Suprapubic skin (tissue), 4 donors: Measurements from ENCODE around the gene KLHL28. TPM values are rescaled to one million over a fixed set of nuclear protein-coding genes. Genes with fewer than 3 reads are reported as not detected.

ENCODE experiments used
- DNase-seq, 2 donors: peaks; one replicate each; pipeline ENCODE4 v3.0.0-alpha.2; 2019; ENCODE audit warnings: low spot score in 2 of 2
- H3K27ac ChIP-seq: fragments of 200-600 bp; sonication (generic); one replicate; pipeline ENCODE4 v1.5.1; 2019
- H3K27me3 ChIP-seq: fragments of 200-600 bp; sonication (generic); one replicate; pipeline ENCODE4 v1.5.1; 2019
- H3K36me3 ChIP-seq: fragments of 200-600 bp; sonication (generic); one replicate; pipeline ENCODE4 v1.5.1; 2019
- H3K4me1 ChIP-seq: fragments of 200-600 bp; sonication (generic); one replicate; pipeline ENCODE4 v1.5.1; 2019
- H3K4me3 ChIP-seq: fragments of 200-600 bp; sonication (generic); one replicate; pipeline ENCODE4 v1.5.1; 2019; ENCODE audit warnings: mild to moderate bottlenecking
- H3K9me3 ChIP-seq: fragments of 200-600 bp; sonication (generic); one replicate; pipeline ENCODE4 v1.5.1; 2019
- EP300 ChIP-seq: sonication (generic); formaldehyde crosslinking; IDR thresholded peaks from one replicate; pipeline ENCODE4 v1.6.1; 2017; ENCODE audit warnings: antibody characterized with exemption
- POLR2A ChIP-seq, 2 donors: fragments of 450-650 bp; IDR thresholded peaks; one replicate each; pipeline ENCODE4 v1.6.1; 2017; ENCODE audit warnings: antibody characterized with exemption in 2 of 2, mild to moderate bottlenecking in 2 of 2, moderate library complexity in 2 of 2
- POLR2AphosphoS5 ChIP-seq, 3 donors: sonication (generic); formaldehyde crosslinking; IDR thresholded peaks; one replicate each; pipeline ENCODE4 v1.6.1; 2017; ENCODE audit warnings: antibody characterized with exemption in 3 of 3
- WGBS: methylation state at CpG from one replicate; pipeline ENCODE4 v1.1.5; 2018; 5-methylcytosine and 5-hydroxymethylcytosine counted together
- total RNA-seq, 4 donors: library from RNA; depleted of rRNA; stranded (reverse); fragments of >200 nt; gene quantifications; one replicate each; pipeline ENCODE4 v1.1.0, GENCODE V29; 2016
- TF ChIP-seq, protein P1 (sequence below), 2 donors: fragments of 200-600 bp in 1 of 2; fragments of 450-650 bp in 1 of 2; sonication (generic) in 1 of 2; IDR thresholded peaks; one replicate each; pipeline ENCODE4 v1.5.1; 2016 to 2019; ENCODE audit warnings: antibody characterized with exemption in 2 of 2, mild to moderate bottlenecking in 1 of 2, moderate library complexity in 1 of 2

Gene KLHL28
- total RNA-seq, 4 donors from 2014 or later, result 13.7 to 23.5 (median 16.2) TPM

DNA sequence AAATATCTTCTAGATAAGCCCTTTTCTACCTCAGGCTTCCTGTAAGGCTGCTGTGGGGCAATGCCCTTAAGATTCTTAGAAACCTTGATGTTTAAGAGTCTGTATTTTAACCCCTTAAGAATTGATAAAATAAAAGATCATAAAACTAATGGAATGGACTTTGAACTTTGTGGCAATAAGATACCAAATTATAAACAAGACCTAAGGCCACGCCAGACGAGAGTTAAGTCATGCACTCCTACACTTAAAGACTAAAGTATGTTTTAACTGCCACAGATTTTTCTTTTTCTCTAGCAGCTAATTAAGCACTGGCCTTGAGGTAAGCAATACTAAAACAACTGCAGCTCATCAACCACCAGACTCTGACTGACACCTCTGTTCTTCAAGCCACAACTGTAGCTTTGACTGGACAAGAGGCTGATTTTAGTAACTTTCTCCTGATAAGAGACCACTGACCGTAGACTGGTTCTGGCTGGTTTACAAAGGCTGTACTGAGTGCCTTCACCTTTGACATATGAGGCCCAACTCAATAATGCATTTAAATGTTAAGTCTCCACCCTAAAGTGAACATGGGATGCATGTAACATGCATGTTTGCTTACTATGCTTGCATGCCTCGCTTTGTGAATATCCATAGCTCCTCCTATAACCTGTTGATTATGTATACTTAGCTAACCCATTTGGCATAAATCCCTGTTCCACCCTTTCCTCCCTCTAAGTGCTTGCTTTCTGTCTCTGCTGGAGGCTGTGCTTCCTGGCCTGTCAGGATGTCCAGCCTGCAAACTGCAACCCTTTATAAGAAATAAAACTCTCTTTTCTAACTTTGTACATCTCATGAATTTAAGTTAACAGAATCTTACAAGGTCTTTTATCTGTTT is 71.9 kb downstream of the KLHL28 start:
- 84% methylated on average over 4 of the region's 4 CpGs for WGBS

DNA sequence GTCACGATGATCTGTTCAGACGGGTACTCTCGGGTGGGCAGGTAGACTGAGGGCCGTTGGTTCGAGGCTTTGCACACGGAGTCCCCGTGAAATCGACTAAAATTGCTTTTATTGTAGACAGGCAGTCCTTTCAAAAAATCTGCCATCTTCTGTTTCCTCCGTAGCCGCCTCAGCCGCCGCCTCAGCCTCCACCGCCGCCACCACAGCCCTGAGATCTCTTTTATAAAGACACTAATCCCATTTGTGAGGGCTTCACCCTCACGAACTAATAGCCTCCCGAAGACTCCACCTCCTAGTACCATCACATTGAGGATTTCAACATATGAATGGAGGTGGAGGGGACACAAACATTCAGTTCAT is 74.2 kb downstream of the KLHL28 start:
- Histone ChIP-seq H3K9me3 (no peaks in the 10 kb centered on the region), H3K36me3 (no peaks in the 10 kb centered on the region), H3K27me3 (no peaks in the 10 kb centered on the region), H3K27ac (no peak overlapping the region), H3K4me1 (no peaks in the 10 kb centered on the region), H3K4me3 (no peak overlapping the region)
- WGBS, result 94% methylated on average over 16 of the region's 16 CpGs
- DNase-seq, result no peak
- TF ChIP-seq EP300 (no peak), POLR2A (IDR thresholded peaks at IDR 0.05) (no peak), POLR2AphosphoS5 (IDR thresholded peaks at IDR 0.05) (no peak)
- TF ChIP-seq, protein P1, sequence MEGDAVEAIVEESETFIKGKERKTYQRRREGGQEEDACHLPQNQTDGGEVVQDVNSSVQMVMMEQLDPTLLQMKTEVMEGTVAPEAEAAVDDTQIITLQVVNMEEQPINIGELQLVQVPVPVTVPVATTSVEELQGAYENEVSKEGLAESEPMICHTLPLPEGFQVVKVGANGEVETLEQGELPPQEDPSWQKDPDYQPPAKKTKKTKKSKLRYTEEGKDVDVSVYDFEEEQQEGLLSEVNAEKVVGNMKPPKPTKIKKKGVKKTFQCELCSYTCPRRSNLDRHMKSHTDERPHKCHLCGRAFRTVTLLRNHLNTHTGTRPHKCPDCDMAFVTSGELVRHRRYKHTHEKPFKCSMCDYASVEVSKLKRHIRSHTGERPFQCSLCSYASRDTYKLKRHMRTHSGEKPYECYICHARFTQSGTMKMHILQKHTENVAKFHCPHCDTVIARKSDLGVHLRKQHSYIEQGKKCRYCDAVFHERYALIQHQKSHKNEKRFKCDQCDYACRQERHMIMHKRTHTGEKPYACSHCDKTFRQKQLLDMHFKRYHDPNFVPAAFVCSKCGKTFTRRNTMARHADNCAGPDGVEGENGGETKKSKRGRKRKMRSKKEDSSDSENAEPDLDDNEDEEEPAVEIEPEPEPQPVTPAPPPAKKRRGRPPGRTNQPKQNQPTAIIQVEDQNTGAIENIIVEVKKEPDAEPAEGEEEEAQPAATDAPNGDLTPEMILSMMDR (IDR thresholded peaks at IDR 0.05), result no peak

More for the DNA sequence above, 71.9 kb downstream of the KLHL28 start:
- Histone ChIP-seq H3K9me3 (no peaks in the 10 kb centered on the region), H3K27ac (no peak overlapping the region), H3K4me3 (no peak overlapping the region), H3K4me1 (no peaks in the 10 kb centered on the region), H3K36me3 (no peaks in the 10 kb centered on the region), H3K27me3 (no peaks in the 10 kb centered on the region)
- DNase-seq, result no peak
- TF ChIP-seq POLR2AphosphoS5 (IDR thresholded peaks at IDR 0.05) (no peak), POLR2A (IDR thresholded peaks at IDR 0.05) (no peak), EP300 (no peak)
- TF ChIP-seq, protein P1 (IDR thresholded peaks at IDR 0.05), result no peak

DNA sequence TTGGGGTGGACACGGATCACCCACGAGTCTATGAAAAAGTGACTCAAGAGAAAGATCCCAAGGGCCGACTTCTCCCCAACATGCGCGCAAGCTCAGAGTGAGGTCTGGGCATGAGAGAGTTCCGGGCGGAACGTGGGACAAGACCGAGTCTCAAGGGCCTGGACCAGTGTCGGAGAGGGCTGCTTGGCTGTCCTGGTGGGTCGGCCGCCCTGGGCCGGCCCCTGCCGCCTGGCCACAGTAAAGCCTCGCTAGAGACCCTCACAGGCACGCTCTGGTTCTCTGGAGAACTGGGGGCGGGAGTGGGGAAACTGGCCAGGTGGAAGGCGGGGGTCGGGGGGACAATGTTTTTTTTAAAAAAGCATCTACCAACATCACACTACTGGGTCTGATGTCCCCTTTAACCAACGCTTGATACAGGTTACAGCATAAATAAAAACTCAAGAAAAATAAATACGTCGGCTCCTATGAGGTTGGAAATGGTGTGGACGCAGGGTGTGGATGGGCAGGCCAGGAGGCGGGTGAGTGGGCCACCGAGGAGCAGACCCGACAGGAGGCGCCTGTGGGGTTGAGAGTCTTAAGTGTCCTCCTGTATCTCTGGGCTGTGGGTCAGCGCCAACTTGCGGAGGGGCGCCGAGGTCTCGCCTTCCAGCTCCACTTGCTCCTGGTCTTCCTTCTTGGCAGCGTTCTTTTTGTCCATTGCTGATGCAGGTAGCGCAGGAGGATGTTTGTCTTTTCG is 74.7 kb downstream of the KLHL28 start:
- H3K4me1 ChIP-seq, result no peaks in the 10 kb centered on the region
- no peaks in the 10 kb centered on the region for H3K36me3 ChIP-seq
- no peak overlapping the region for H3K27ac ChIP-seq
- H3K4me3 ChIP-seq, result no peak overlapping the region
- no peaks in the 10 kb centered on the region for H3K27me3 ChIP-seq
- TF ChIP-seq, protein P1 (IDR thresholded peaks at IDR 0.05), result no peak
- no peak for TF ChIP-seq POLR2A (IDR thresholded peaks at IDR 0.05)
- no peaks in the 10 kb centered on the region for H3K9me3 ChIP-seq
- no peak for DNase-seq
- 92% methylated on average over 35 of the region's 35 CpGs for WGBS

DNA sequence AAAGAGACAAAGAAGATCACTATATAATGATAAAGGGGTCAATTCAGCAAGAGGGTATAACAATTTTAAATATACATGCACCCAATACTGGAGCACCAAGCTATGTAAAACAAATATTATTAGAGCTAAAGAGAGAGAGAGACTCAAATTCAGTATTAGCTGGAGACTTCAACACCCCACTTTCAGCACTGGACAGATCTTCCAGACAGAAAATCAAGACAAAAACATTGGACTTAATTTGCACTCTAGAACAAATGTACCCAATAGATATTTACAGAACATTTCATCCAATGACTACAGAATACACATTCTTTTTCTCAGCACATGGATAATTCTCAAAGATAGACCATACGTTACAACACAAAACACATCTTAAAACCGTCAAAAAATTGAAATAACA is 81.0 kb downstream of the KLHL28 start:
- no peaks in the 10 kb centered on the region for H3K27me3 ChIP-seq
- no peaks in the 10 kb centered on the region for H3K36me3 ChIP-seq
- WGBS, result 88% methylated on average over 2 of the region's 2 CpGs
- no peaks in the 10 kb centered on the region for H3K4me1 ChIP-seq
- no peak overlapping the region for H3K4me3 ChIP-seq
- TF ChIP-seq POLR2A (IDR thresholded peaks at IDR 0.05) (no peak), EP300 (no peak), POLR2AphosphoS5 (IDR thresholded peaks at IDR 0.05) (no peak)
- TF ChIP-seq, protein P1 (IDR thresholded peaks at IDR 0.05), result no peak
- no peak for DNase-seq
- H3K27ac ChIP-seq, result no peak overlapping the region
- no peaks in the 10 kb centered on the region for H3K9me3 ChIP-seq

Other genes starting within 250 kb of the KLHL28 start
- gene TOGARAM1, start 243 bp upstream of the KLHL28 start, total RNA-seq, result 10 to 100 TPM; 12.5 to 24.3 (median 14.2) TPM
- gene PRPF39, start 122.2 kb upstream of the KLHL28 start, total RNA-seq, result 10 to 100 TPM; 37.4 to 99.4 (median 40.6) TPM
- 10 to 100 TPM; 19.4 to 47.1 (median 22.0) TPM for gene FKBP3, start 172.5 kb upstream of the KLHL28 start, total RNA-seq
- 10 to 100 TPM in 1 of 4 donors, 1 to 10 TPM in 3; 2.6 to 10.1 (median 6.4) TPM for gene FANCM, start 174.0 kb upstream of the KLHL28 start, total RNA-seq